Stomach (tissue), 4 donors: ENCODE results near the gene AUTS2.

Experiments
- POLR2A ChIP-seq, 4 donors: fragments of 450-650 bp; IDR thresholded peaks; one replicate each; pipeline ENCODE4 v1.6.1; 2016; ENCODE audit warnings: antibody characterized with exemption in 4 of 4, control low read depth in 2 of 4, mild to moderate bottlenecking in 1 of 4, moderate library complexity in 1 of 4
- TF ChIP-seq, protein P1 (sequence below), 7 experiments: fragments of 450-650 bp in 4 of 7; fragments of 200-600 bp in 3 of 7; sonication (generic) in 3 of 7; IDR thresholded peaks; one replicate each; pipeline ENCODE4 v1.5.1; 2016 to 2019; ENCODE audit warnings: antibody characterized with exemption in 7 of 7, control low read depth in 2 of 7, mild to moderate bottlenecking in 1 of 7

DNA sequence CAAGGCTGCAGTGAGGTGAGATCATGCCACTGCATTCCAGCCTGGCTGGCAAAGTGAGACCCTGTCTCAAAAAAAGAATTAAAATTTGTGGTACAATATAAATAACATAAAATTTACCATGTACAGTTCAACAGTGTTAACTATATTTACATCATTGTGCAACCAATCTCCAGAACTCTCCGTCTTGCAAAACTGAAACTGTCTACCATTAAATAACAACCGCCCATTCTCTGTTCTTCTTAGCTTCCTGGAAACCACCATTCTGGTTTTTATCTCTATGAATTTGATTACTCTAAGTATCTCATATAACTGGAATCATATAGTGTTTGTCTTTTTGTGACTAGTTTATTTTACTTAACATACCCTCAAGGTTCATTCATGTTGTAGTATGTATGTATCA is 167.6 kb downstream of the AUTS2 start:
- TF ChIP-seq, protein P1, sequence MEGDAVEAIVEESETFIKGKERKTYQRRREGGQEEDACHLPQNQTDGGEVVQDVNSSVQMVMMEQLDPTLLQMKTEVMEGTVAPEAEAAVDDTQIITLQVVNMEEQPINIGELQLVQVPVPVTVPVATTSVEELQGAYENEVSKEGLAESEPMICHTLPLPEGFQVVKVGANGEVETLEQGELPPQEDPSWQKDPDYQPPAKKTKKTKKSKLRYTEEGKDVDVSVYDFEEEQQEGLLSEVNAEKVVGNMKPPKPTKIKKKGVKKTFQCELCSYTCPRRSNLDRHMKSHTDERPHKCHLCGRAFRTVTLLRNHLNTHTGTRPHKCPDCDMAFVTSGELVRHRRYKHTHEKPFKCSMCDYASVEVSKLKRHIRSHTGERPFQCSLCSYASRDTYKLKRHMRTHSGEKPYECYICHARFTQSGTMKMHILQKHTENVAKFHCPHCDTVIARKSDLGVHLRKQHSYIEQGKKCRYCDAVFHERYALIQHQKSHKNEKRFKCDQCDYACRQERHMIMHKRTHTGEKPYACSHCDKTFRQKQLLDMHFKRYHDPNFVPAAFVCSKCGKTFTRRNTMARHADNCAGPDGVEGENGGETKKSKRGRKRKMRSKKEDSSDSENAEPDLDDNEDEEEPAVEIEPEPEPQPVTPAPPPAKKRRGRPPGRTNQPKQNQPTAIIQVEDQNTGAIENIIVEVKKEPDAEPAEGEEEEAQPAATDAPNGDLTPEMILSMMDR (IDR thresholded peaks at IDR 0.05) = no peak
- TF ChIP-seq POLR2A (IDR thresholded peaks at IDR 0.05) = no peak
